Measurements from ENCODE around the gene BAK1. TPM values are rescaled to one million over a fixed set of nuclear protein-coding genes. Genes with fewer than 3 reads are reported as not detected.

The BAK1 gene
- polyA plus RNA-seq, 3 donors = 27.8 to 41.5 (median 34.0) TPM

GRCh38 chr6:33623895-33624381, 43.9 kb upstream of the BAK1 start:
- TF ChIP-seq CTCF (IDR thresholded peaks at IDR 0.05) = no peak
- peaks cover 14 to 32% of the 10 kb centered on the region in 2 donors for H3K4me1 ChIP-seq (ENCODE audit: control insufficient read depth in 1 of 2, insufficient read depth in 2 of 2, low read length in 2 of 2)
- no peak for DNase-seq
- H3K9ac ChIP-seq (ENCODE audit: insufficient read depth, low read length, poor library complexity, severe bottlenecking) = no peak overlapping the region
- H3K27ac ChIP-seq (ENCODE audit: low read depth in 1 of 2, low read length in 2 of 2) = no peak overlapping the region
- Mint-ChIP-seq H3K9me3 (peaks cover 0 to 4% (median 2%) of the 10 kb centered on the region in 7 donors), H3K4me3 (no peak overlapping the region), H3K27me3 (ENCODE audit: low read depth in 3 of 3) (peaks cover 18 to 39% (median 24%) of the 10 kb centered on the region in 3 donors), H3K27ac (peak overlapping the region in 1 of 7 donors; percentile 64), H3K4me1 (peaks cover 41% of the 10 kb centered on the region), H3K36me3 (peaks cover 2 to 7% of the 10 kb centered on the region in 2 donors)
- no peak overlapping the region for H2AFZ ChIP-seq (ENCODE audit: insufficient read depth, low read depth, low read length, poor library complexity, severe bottlenecking)
- H3K4me2 ChIP-seq (replicated peaks; ENCODE audit: extremely low read depth, low read length, poor library complexity, severe bottlenecking) = no peak overlapping the region
- H3K27me3 ChIP-seq (ENCODE audit: control insufficient read depth in 2 of 2, insufficient read depth in 2 of 2, low read length in 2 of 2) = peaks cover 3 to 31% of the 10 kb centered on the region in 2 donors
- no peaks in the 10 kb centered on the region for H3K9me3 ChIP-seq (replicated peaks in 1 of 2; ENCODE audit: control insufficient read depth in 1 of 2, insufficient read depth in 1 of 2, low read length in 2 of 2)
- H3K79me2 ChIP-seq (ENCODE audit: insufficient read depth, low read length) = no peaks in the 10 kb centered on the region
- intact Hi-C loops (cut with micrococcal nuclease) = no loop called here
- 100% methylated on average over 6 of the region's 6 CpGs for WGBS (ENCODE audit: insufficient coverage)
- no peaks in the 10 kb centered on the region for H3K36me3 ChIP-seq (replicated peaks in 1 of 2; ENCODE audit: control insufficient read depth in 1 of 2, insufficient read depth in 2 of 2, low read length in 2 of 2)
- no peak overlapping the region for H3K4me3 ChIP-seq (replicated peaks in 1 of 3; ENCODE audit: low read depth in 2 of 3, low read length in 3 of 3)
- no peaks in the 10 kb centered on the region for H4K20me1 ChIP-seq (ENCODE audit: insufficient read depth, low read length)

GRCh38 chr6:33622456-33623431, 42.7 kb upstream of the BAK1 start:
- H3K4me3 Mint-ChIP-seq = peak overlapping the region; percentile 80 to 89
- Histone ChIP-seq H3K27me3 (ENCODE audit: control insufficient read depth in 2 of 2, insufficient read depth in 2 of 2, low read length in 2 of 2) (peaks cover 3 to 31% of the 10 kb centered on the region in 2 donors), H2AFZ (ENCODE audit: insufficient read depth, low read depth, low read length, poor library complexity, severe bottlenecking) (no peak overlapping the region), H3K9ac (ENCODE audit: insufficient read depth, low read length, poor library complexity, severe bottlenecking) (no peak overlapping the region), H3K4me2 (replicated peaks; ENCODE audit: extremely low read depth, low read length, poor library complexity, severe bottlenecking) (no peak overlapping the region), H3K4me3 (replicated peaks in 1 of 3; ENCODE audit: low read depth in 2 of 3, low read length in 3 of 3) (peak overlapping the region in 1 of 3 experiments; percentile 96), H3K79me2 (ENCODE audit: insufficient read depth, low read length) (no peaks in the 10 kb centered on the region), H3K4me1 (ENCODE audit: control insufficient read depth in 1 of 2, insufficient read depth in 2 of 2, low read length in 2 of 2) (peaks cover 14 to 32% of the 10 kb centered on the region in 2 donors), H4K20me1 (ENCODE audit: insufficient read depth, low read length) (no peaks in the 10 kb centered on the region), H3K9me3 (replicated peaks in 1 of 2; ENCODE audit: control insufficient read depth in 1 of 2, insufficient read depth in 1 of 2, low read length in 2 of 2) (no peaks in the 10 kb centered on the region), H3K27ac (ENCODE audit: low read depth in 1 of 2, low read length in 2 of 2) (no peak overlapping the region), H3K36me3 (replicated peaks in 1 of 2; ENCODE audit: control insufficient read depth in 1 of 2, insufficient read depth in 2 of 2, low read length in 2 of 2) (no peaks in the 10 kb centered on the region)
- 72% methylated on average over 2 of the region's 12 CpGs for WGBS (ENCODE audit: insufficient coverage)
- intact Hi-C loops (cut with micrococcal nuclease) = no loop called here
- no peak for TF ChIP-seq CTCF (IDR thresholded peaks at IDR 0.05)
- H3K9me3 Mint-ChIP-seq = peaks cover 0 to 4% (median 2%) of the 10 kb centered on the region in 7 donors
- no peak overlapping the region for H3K27ac Mint-ChIP-seq
- H3K4me1 Mint-ChIP-seq = peaks cover 41% of the 10 kb centered on the region
- H3K36me3 Mint-ChIP-seq = peaks cover 2 to 7% of the 10 kb centered on the region in 2 donors
- no peak for DNase-seq
- H3K27me3 Mint-ChIP-seq (ENCODE audit: low read depth in 3 of 3) = peaks cover 19 to 47% (median 24%) of the 10 kb centered on the region in 3 donors
